Glomerular visceral epithelial cell (primary cell): ENCODE measurements around the gene NADK.
"Not testable (repeated sequence)": the region's sequence is repeated elsewhere in the genome, so short reads cannot be mapped to it uniquely, and the experiment has no call there.

Source experiments
- DNase-seq: peaks from one replicate; pipeline ENCODE4 v3.0.0-alpha.2; 2016; ENCODE audit errors: extremely low spot score

NADK gene

DNA sequence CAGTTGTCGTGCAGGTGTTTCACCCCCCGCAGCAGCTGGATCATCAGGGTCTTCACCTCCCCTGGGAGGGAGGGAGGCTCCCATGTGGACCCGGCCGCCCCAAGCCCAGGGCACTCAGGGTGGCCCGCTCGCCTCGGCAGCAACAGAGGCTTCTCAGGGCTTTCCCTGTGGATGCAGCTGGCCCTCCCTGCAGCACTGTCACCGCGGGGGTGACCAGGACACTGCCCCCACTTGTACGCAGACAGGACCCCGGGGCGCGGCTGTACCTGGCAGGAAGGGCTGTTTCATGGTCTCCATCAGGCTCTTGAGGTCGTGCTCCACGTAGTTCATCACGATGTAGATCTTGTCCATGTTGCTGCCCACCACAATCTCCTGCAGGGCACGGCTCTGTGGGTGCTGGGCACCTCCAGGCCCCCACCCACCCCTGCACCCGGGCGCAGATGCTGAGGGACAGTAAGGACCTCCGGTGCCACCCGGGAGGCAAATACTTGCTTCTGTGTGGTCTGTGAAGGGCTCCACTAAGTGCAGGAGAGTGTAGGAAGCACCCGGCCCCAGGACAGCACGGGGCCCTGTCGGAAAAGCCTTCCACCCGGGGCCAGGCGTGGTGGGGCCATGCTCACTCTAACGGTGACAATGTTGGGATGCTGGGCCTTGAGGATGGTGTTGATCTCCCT lies 73.8 kb downstream of the NADK start:
- DNase-seq, result not testable (repeated sequence)

DNA sequence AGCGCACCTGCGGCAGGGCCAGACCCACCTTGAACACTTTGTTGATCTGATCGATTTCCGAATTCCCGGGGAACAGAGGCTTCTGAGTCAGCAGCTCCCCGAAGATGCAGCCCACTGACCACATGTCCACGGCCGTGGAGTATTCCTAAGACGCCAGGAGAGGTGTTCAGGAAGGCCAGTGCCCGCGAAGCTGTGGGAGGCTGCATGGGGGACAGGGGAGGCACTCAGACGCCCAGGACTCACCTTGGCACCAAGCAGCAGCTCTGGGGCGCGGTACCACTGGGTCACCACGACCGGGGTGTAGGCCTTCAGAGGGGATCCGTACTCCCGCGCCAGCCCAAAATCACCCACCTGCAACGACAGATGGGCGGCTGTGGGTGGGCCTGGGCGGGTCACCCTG lies 74.5 kb downstream of the NADK start:
- DNase-seq, result no peak

DNA sequence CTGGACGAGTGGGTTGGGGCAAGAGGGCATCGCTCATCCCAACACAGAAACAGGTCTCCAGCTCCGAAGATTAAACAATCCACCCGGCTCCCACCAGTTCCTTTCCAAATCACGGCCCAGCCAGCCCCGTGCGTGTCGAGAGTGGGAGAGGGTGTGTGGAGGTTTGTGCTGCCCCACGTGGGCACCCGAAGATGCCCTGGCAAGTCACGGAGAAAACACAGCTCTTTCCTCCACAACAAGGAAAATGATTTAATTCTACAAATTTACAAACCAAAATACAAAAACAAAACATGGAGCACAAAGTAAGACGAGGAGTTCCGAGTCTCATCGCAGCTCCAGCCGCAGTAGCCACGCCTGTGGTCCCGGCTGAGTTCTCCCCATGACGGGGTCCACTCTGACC lies 75.8 kb downstream of the NADK start:
- not testable (repeated sequence) for DNase-seq
